ENCODE data around the gene PRPSAP2. TPM values are rescaled to one million over a fixed set of nuclear protein-coding genes. Genes with fewer than 3 reads are reported as not detected.

Gene PRPSAP2
- total and polyA plus RNA-seq, 2 of the 8 experiments (the other 6 are each of a cell fraction or from before 2014, with no cell fraction given), result 28.7 to 50.5 TPM

- Histone ChIP-seq H3K4ac (replicated peaks; ENCODE audit: insufficient read length, low read depth, low read length) (no peak overlapping the region), H3K27me3 (replicated peaks in 1 of 4; ENCODE audit: control insufficient read depth in 3 of 4, extremely low read depth in 1 of 4, insufficient read depth in 3 of 4, low read length in 3 of 4) (no peaks in the 10 kb centered on the region), H3K36me3 (ENCODE audit: control insufficient read depth in 2 of 4, insufficient read depth in 4 of 4, low read length in 3 of 4) (peaks cover 5 to 14% (median 7%) of the 10 kb centered on the region in 4 experiments; a peak in 6 of 8 replicates), H2BK20ac (ENCODE audit: low read length) (no peak overlapping the region), H3K4me1 (replicated peaks in 1 of 4; ENCODE audit: control insufficient read depth in 3 of 4, insufficient read depth in 4 of 4, low read length in 3 of 4) (no peaks in the 10 kb centered on the region), H3K9me3 (ENCODE audit: insufficient read depth in 2 of 2, low read depth in 1 of 2, low read length in 1 of 2) (no peaks in the 10 kb centered on the region), H2AK5ac (ENCODE audit: low read depth, low read length) (no peak overlapping the region), H3K56ac (replicated peaks; ENCODE audit: insufficient read length, low read depth, low read length) (no peak overlapping the region), H3K14ac (ENCODE audit: insufficient read length) (no peak overlapping the region), H3K4me3 (ENCODE audit: extremely low read depth in 1 of 4, insufficient read depth in 2 of 4, low read depth in 3 of 4, low read length in 4 of 4) (no peak overlapping the region), H2BK5ac (ENCODE audit: low read depth, low read length) (no peak overlapping the region), H4K20me1 (replicated peaks in 1 of 2; ENCODE audit: control insufficient read depth in 1 of 2, insufficient read depth in 2 of 2, low read length in 2 of 2) (no peaks in the 10 kb centered on the region), H3K18ac (ENCODE audit: extremely low read depth, low read length) (no peak overlapping the region), H2BK120ac (replicated peaks; ENCODE audit: low read depth, low read length) (no peak overlapping the region), H4K5ac (ENCODE audit: insufficient read length, low read depth, low read length) (no peak overlapping the region), H2BK12ac (ENCODE audit: low read depth, low read length) (no peak overlapping the region), H2BK15ac (ENCODE audit: low read length) (no peak overlapping the region), H3K23ac (ENCODE audit: insufficient read length) (no peak overlapping the region), H3K9ac (replicated peaks in 1 of 4; ENCODE audit: extremely low read depth in 1 of 4, low read depth in 3 of 4, low read length in 3 of 4) (no peak overlapping the region; a peak in 1 of 7 replicates), H3K23me2 (ENCODE audit: low read depth, low read length) (no peaks in the 10 kb centered on the region), H4K91ac (replicated peaks; ENCODE audit: insufficient read length, low read length) (no peak overlapping the region), H3K4me2 (ENCODE audit: insufficient read depth in 1 of 2, low read depth in 2 of 2, low read length in 2 of 2) (no peak overlapping the region), H3K79me1 (ENCODE audit: low read depth, low read length) (peaks cover 3% of the 10 kb centered on the region; the same call in 1 of the 2 replicates), H4K8ac (ENCODE audit: extremely low read depth, insufficient read depth, low read length) (no peak overlapping the region), H3K79me2 (ENCODE audit: control insufficient read depth in 1 of 2, insufficient read depth in 2 of 2, low read length in 2 of 2) (peaks cover 0 to 7% of the 10 kb centered on the region in 2 experiments; a peak in 1 of 4 replicates), H3K27ac (ENCODE audit: low read depth, low read length) (no peak overlapping the region), H2AFZ (ENCODE audit: low read length) (no peak overlapping the region)
- POLR2A ChIA-PET (ENCODE audit: partially characterized antibody), result interaction anchor here (0.6 kb wide), 1 partner anchor 18 kb away, joined by 3 read pairs; no protein-coding TSS in a partner anchor
- CTCF ChIA-PET (ENCODE audit: partially characterized antibody), result interaction anchor here (0.6 kb wide), 1 partner anchor 28 kb away, joined by 4 read pairs; no protein-coding TSS in a partner anchor
- FAIRE-seq (no peak), DNase-seq (ENCODE audit: low read depth in 1 of 2, low spot score in 2 of 2) (no peak)
- WGBS, 2 experiments (ENCODE audit: extremely low coverage in 1 of 2, insufficient coverage in 1 of 2, insufficient read length in 1 of 2, insufficient replicate concordance in 2 of 2, low coverage in 1 of 2, low lambda C conversion rate in 2 of 2, missing lambda C conversion rate in 1 of 2), result 85% methylated on average over 6 of the region's 6 CpGs; no CpG with 5 or more reads in 1 of the 2 experiments
- TF ChIP-seq CBX5 (IDR thresholded peaks at IDR 0.05; ENCODE audit: low read depth, low read length), result no peak
- no peak for TF ChIP-seq EGR1 (IDR thresholded peaks at IDR 0.05; ENCODE audit: borderline replicate concordance, low read depth, low read length)
- no peak for TF ChIP-seq KDM4A (IDR thresholded peaks at IDR 0.05; ENCODE audit: low read depth, low read length, severe bottlenecking)
- no peak for TF ChIP-seq CBX8 (IDR thresholded peaks at IDR 0.05; ENCODE audit: borderline replicate concordance, low read depth, low read length)
- no peak for TF ChIP-seq SAP30 (IDR thresholded peaks at IDR 0.05; ENCODE audit: insufficient read depth, insufficient replicate concordance, low read length)
- TF ChIP-seq, protein P1, sequence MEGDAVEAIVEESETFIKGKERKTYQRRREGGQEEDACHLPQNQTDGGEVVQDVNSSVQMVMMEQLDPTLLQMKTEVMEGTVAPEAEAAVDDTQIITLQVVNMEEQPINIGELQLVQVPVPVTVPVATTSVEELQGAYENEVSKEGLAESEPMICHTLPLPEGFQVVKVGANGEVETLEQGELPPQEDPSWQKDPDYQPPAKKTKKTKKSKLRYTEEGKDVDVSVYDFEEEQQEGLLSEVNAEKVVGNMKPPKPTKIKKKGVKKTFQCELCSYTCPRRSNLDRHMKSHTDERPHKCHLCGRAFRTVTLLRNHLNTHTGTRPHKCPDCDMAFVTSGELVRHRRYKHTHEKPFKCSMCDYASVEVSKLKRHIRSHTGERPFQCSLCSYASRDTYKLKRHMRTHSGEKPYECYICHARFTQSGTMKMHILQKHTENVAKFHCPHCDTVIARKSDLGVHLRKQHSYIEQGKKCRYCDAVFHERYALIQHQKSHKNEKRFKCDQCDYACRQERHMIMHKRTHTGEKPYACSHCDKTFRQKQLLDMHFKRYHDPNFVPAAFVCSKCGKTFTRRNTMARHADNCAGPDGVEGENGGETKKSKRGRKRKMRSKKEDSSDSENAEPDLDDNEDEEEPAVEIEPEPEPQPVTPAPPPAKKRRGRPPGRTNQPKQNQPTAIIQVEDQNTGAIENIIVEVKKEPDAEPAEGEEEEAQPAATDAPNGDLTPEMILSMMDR (IDR thresholded peaks at IDR 0.05; ENCODE audit: control extremely low read depth in 1 of 3, insufficient read depth in 1 of 3, low read depth in 1 of 3, low read length in 3 of 3), result no peak
- no peak for TF ChIP-seq TBP (IDR thresholded peaks at IDR 0.05; ENCODE audit: low read depth, low read length)
- no peak for TF ChIP-seq BACH1 (IDR thresholded peaks at IDR 0.05; ENCODE audit: low read length)
- TF ChIP-seq ZNF274 (IDR thresholded peaks at IDR 0.05; ENCODE audit: borderline replicate concordance, extremely low read depth, low read length), result no peak
- TF ChIP-seq CTBP2 (IDR thresholded peaks at IDR 0.05; ENCODE audit: borderline replicate concordance, insufficient read depth, insufficient read length, low read length), result no peak
These were observed 63.0 kb downstream of the PRPSAP2 start for GRCh38 chr17:18920911-18921441.

Measured in H1 (cell line).